Measurements from ENCODE around the gene TOR1AIP2. TPM values are rescaled to one million over a fixed set of nuclear protein-coding genes. Genes with fewer than 3 reads are reported as not detected.

Gene TOR1AIP2
- total RNA-seq, 1 experiment from 2014 or later = 73.9 TPM

DNA sequence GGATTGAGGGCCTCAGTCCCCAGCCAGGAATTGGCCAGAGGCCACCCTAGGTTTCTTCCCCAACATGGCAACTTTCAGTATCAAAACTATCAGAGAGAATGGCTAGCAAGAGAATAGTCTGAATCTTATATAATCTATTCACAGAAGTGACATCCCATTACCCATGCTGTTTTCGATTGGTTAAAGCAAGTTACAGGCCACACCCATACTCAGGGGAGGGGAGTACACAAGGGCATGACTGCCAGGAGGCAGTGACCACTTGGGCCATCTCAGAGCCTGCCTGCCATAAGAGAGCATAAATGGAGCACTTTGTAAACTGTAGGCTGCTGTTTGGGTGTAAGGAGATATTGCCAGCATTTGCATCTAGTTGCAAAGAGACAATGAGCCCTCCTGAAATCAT is 69.1 kb downstream of the TOR1AIP2 start:
- no peak overlapping the region for H3K56ac ChIP-seq (ENCODE audit: insufficient read length, low read depth, low read length)
- no peak overlapping the region for H4K91ac ChIP-seq (ENCODE audit: insufficient read length, low read depth, low read length)
- H4K5ac ChIP-seq (ENCODE audit: insufficient read length, low read depth, low read length) = no peak overlapping the region
- H3K27me3 ChIP-seq (ENCODE audit: insufficient read depth, low read length) = no peaks in the 10 kb centered on the region
- no CpG with 5 or more reads among the region's 1 CpG for WGBS (ENCODE audit: extremely low coverage, insufficient read length, low lambda C conversion rate)
- no peak overlapping the region for H2BK120ac ChIP-seq (ENCODE audit: low read depth, low read length, poor library complexity, severe bottlenecking)
- TF ChIP-seq, protein P1, sequence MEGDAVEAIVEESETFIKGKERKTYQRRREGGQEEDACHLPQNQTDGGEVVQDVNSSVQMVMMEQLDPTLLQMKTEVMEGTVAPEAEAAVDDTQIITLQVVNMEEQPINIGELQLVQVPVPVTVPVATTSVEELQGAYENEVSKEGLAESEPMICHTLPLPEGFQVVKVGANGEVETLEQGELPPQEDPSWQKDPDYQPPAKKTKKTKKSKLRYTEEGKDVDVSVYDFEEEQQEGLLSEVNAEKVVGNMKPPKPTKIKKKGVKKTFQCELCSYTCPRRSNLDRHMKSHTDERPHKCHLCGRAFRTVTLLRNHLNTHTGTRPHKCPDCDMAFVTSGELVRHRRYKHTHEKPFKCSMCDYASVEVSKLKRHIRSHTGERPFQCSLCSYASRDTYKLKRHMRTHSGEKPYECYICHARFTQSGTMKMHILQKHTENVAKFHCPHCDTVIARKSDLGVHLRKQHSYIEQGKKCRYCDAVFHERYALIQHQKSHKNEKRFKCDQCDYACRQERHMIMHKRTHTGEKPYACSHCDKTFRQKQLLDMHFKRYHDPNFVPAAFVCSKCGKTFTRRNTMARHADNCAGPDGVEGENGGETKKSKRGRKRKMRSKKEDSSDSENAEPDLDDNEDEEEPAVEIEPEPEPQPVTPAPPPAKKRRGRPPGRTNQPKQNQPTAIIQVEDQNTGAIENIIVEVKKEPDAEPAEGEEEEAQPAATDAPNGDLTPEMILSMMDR (conservative IDR thresholded peaks at IDR 0.05) = no peak
- Mint-ChIP-seq H3K36me3 (ENCODE audit: insufficient read depth in 1 of 3, low read depth in 3 of 3) (no peaks in the 10 kb centered on the region; a peak in 1 of 7 replicates), H3K9me3 (no peaks in the 10 kb centered on the region; a peak in 1 of 5 replicates), H3K4me3 (no peak overlapping the region), H3K27me3 (ENCODE audit: low read depth) (peaks cover 22% of the 10 kb centered on the region), H3K27ac (no peak overlapping the region), H3K4me1 (peaks cover 2 to 9% of the 10 kb centered on the region in 2 experiments; a peak in 1 of 4 replicates)
- H3K27ac ChIP-seq (ENCODE audit: insufficient read length, low read depth, low read length) = no peak overlapping the region
- H4K20me1 ChIP-seq (ENCODE audit: control insufficient read depth, insufficient read depth, insufficient read length) = no peaks in the 10 kb centered on the region
- H3K4me1 ChIP-seq (ENCODE audit: insufficient read depth, low read length) = no peaks in the 10 kb centered on the region
- H2BK12ac ChIP-seq (ENCODE audit: insufficient read length, low read depth, low read length) = no peak overlapping the region
- DNase-seq = no peak
- H2AFZ ChIP-seq (ENCODE audit: low read length) = no peak overlapping the region
- H2AK5ac ChIP-seq (ENCODE audit: insufficient read length, low read length) = no peak overlapping the region
- H3K9me3 ChIP-seq (ENCODE audit: control insufficient read depth, low read depth, low read length) = no peaks in the 10 kb centered on the region
- no peak overlapping the region for H3K14ac ChIP-seq (ENCODE audit: insufficient read depth, low read length)
- no peak overlapping the region for H3T11ph ChIP-seq (ENCODE audit: low read length)
- no peak overlapping the region for H3K23ac ChIP-seq (ENCODE audit: insufficient read length, low read depth, low read length)
- no peak overlapping the region for H2BK5ac ChIP-seq (ENCODE audit: insufficient read length, low read length)
- no peaks in the 10 kb centered on the region for H3K79me2 ChIP-seq (ENCODE audit: insufficient read depth, low read length)
- H3K9ac ChIP-seq (ENCODE audit: extremely low read depth, insufficient read length, low read length) = no peak overlapping the region
- H2BK15ac ChIP-seq (ENCODE audit: low read depth, low read length) = no peak overlapping the region
- no peaks in the 10 kb centered on the region for H3K79me1 ChIP-seq (ENCODE audit: insufficient read depth, low read depth, low read length, poor library complexity, severe bottlenecking)
- no peak overlapping the region for H2BK20ac ChIP-seq (ENCODE audit: low read depth, low read length, poor library complexity, severe bottlenecking)
- no peaks in the 10 kb centered on the region for H3K23me2 ChIP-seq (ENCODE audit: insufficient read length, low read depth, low read length, poor library complexity, severe bottlenecking)
- H3K4me2 ChIP-seq (ENCODE audit: insufficient read depth, insufficient read length, low read length) = no peak overlapping the region
- H3K4ac ChIP-seq (ENCODE audit: low read depth, low read length) = no peak overlapping the region
- no peak overlapping the region for H4K8ac ChIP-seq (replicated peaks; ENCODE audit: insufficient read length, low read depth, low read length)
- no peak overlapping the region for H3K18ac ChIP-seq (ENCODE audit: insufficient read length, low read depth, low read length)

All from H9 (cell line).